ENCODE data around the gene HABP2. TPM values are rescaled to one million over a fixed set of nuclear protein-coding genes. Genes with fewer than 3 reads are reported as not detected.

HABP2 gene
- total RNA-seq, 1 experiment from 2014 or later, result 0.09 TPM

DNA sequence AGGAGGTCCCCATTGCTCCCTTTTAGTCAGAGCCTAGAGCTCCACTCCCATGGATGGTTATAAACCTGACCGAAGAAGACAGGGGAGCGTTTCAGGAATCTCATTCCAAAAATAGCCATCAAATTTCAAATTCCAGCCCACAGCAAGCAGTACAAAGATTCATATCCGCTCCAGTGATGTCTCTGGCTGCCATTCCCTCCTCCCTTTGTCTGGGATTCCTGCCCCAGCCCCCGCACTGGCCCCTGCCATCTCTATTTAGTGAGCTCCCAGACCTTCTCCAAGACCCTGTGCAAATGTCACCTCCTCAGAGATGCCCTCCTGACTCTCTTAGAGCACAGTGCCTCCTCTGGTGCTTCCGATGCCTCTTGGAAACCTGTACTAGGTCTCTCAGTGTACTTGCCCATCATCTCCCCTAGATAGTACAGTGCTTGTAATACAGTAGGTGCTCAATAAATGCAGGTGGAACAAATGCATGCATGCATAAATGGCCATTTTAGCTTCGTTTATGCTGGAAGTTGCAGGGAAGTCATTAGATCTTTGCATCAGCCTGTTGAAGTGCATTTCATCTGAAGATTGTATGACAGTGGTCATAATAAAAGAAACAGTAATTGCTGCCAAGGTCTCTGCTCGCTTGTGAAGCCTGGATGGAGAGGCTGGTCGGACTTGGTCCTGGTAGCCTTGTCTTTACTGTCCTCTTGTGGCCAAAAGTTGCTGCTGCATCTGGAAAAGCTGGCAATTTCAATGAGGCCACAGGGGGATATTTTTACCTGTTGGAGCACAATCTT lies 32.0 kb upstream of the HABP2 start:
- TF ChIP-seq, protein P1, sequence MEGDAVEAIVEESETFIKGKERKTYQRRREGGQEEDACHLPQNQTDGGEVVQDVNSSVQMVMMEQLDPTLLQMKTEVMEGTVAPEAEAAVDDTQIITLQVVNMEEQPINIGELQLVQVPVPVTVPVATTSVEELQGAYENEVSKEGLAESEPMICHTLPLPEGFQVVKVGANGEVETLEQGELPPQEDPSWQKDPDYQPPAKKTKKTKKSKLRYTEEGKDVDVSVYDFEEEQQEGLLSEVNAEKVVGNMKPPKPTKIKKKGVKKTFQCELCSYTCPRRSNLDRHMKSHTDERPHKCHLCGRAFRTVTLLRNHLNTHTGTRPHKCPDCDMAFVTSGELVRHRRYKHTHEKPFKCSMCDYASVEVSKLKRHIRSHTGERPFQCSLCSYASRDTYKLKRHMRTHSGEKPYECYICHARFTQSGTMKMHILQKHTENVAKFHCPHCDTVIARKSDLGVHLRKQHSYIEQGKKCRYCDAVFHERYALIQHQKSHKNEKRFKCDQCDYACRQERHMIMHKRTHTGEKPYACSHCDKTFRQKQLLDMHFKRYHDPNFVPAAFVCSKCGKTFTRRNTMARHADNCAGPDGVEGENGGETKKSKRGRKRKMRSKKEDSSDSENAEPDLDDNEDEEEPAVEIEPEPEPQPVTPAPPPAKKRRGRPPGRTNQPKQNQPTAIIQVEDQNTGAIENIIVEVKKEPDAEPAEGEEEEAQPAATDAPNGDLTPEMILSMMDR (IDR thresholded peaks at IDR 0.05), result peak; percentile 79
- TF ChIP-seq JAZF1 (CRISPR knock-in tag; IDR thresholded peaks at IDR 0.05), result no peak
- H3K9me3 Mint-ChIP-seq, result peaks cover 3% of the 10 kb centered on the region
- POLR2A ChIA-PET, result no interaction called here
- H3K4me1 Mint-ChIP-seq, result peaks cover 7% of the 10 kb centered on the region; the same call in 1 of the 2 replicates
- ATAC-seq (peak; percentile 68), DNase-seq (ENCODE audit: low spot score) (peak; percentile 72)
- CTCF ChIA-PET, result interaction anchor here (0.6 to 2.5 kb wide), 11 partner anchors 10 to 961 kb away, joined by 3 to 18 read pairs (median 4); no protein-coding TSS in a partner anchor
- H3K27ac Mint-ChIP-seq, result no peak overlapping the region
- no peaks in the 10 kb centered on the region; the same call in 1 of the 2 replicates for H3K27me3 Mint-ChIP-seq (ENCODE audit: low read depth)
- no peak overlapping the region for H3K4me3 Mint-ChIP-seq
- no peaks in the 10 kb centered on the region for H3K36me3 Mint-ChIP-seq

DNA sequence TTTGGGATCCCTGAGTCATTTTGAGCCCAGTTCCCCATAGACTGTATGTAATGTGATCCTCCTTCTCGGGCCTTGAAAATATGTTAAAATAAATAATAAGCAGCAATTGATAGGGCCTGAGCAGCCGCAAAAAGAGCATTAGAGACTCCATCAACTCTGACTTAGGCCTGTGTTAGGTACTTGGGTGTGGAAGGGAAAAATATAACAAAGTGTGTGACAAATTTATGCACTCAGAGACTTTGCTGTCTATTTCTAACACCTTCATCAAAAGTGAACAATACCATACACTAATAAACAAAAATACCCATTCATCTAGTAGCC lies 31.4 kb upstream of the HABP2 start:
- no peak for DNase-seq (ENCODE audit: low spot score)
- H3K4me1 Mint-ChIP-seq, result peaks cover 7% of the 10 kb centered on the region; the same call in 1 of the 2 replicates
- no peak overlapping the region for H3K27ac Mint-ChIP-seq
- no peak overlapping the region for H3K4me3 Mint-ChIP-seq
- TF ChIP-seq ELF4 (CRISPR knock-in tag; IDR thresholded peaks at IDR 0.05; ENCODE audit: low read depth) (no peak), CDX4 (CRISPR knock-in tag; IDR thresholded peaks at IDR 0.05; ENCODE audit: borderline replicate concordance) (no peak), TEAD4 (CRISPR knock-in tag; IDR thresholded peaks at IDR 0.05) (no peak), ZNF263 (CRISPR knock-in tag; IDR thresholded peaks at IDR 0.05; ENCODE audit: low read depth) (no peak), SP1 (CRISPR knock-in tag; conservative IDR thresholded peaks at IDR 0.05) (no peak), NR2C2 (CRISPR knock-in tag; IDR thresholded peaks at IDR 0.05) (no peak), MYBL2 (CRISPR knock-in tag; IDR thresholded peaks at IDR 0.05) (no peak), ZNF317 (CRISPR knock-in tag; IDR thresholded peaks at IDR 0.05; ENCODE audit: borderline replicate concordance, low read depth) (no peak)
- TF ChIP-seq, protein P2, sequence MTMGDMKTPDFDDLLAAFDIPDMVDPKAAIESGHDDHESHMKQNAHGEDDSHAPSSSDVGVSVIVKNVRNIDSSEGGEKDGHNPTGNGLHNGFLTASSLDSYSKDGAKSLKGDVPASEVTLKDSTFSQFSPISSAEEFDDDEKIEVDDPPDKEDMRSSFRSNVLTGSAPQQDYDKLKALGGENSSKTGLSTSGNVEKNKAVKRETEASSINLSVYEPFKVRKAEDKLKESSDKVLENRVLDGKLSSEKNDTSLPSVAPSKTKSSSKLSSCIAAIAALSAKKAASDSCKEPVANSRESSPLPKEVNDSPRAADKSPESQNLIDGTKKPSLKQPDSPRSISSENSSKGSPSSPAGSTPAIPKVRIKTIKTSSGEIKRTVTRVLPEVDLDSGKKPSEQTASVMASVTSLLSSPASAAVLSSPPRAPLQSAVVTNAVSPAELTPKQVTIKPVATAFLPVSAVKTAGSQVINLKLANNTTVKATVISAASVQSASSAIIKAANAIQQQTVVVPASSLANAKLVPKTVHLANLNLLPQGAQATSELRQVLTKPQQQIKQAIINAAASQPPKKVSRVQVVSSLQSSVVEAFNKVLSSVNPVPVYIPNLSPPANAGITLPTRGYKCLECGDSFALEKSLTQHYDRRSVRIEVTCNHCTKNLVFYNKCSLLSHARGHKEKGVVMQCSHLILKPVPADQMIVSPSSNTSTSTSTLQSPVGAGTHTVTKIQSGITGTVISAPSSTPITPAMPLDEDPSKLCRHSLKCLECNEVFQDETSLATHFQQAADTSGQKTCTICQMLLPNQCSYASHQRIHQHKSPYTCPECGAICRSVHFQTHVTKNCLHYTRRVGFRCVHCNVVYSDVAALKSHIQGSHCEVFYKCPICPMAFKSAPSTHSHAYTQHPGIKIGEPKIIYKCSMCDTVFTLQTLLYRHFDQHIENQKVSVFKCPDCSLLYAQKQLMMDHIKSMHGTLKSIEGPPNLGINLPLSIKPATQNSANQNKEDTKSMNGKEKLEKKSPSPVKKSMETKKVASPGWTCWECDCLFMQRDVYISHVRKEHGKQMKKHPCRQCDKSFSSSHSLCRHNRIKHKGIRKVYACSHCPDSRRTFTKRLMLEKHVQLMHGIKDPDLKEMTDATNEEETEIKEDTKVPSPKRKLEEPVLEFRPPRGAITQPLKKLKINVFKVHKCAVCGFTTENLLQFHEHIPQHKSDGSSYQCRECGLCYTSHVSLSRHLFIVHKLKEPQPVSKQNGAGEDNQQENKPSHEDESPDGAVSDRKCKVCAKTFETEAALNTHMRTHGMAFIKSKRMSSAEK (CRISPR knock-in tag; IDR thresholded peaks at IDR 0.05; ENCODE audit: borderline replicate concordance), result no peak
- TF ChIP-seq, protein P3, sequence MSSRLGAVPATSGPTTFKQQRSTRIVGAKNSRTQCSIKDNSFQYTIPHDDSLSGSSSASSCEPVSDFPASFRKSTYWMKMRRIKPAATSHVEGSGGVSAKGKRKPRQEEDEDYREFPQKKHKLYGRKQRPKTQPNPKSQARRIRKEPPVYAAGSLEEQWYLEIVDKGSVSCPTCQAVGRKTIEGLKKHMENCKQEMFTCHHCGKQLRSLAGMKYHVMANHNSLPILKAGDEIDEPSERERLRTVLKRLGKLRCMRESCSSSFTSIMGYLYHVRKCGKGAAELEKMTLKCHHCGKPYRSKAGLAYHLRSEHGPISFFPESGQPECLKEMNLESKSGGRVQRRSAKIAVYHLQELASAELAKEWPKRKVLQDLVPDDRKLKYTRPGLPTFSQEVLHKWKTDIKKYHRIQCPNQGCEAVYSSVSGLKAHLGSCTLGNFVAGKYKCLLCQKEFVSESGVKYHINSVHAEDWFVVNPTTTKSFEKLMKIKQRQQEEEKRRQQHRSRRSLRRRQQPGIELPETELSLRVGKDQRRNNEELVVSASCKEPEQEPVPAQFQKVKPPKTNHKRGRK (CRISPR knock-in tag; IDR thresholded peaks at IDR 0.05; ENCODE audit: borderline replicate concordance), result no peak
- H3K27me3 Mint-ChIP-seq (ENCODE audit: low read depth), result peaks cover 2% of the 10 kb centered on the region
- H3K9me3 Mint-ChIP-seq, result peaks cover 3% of the 10 kb centered on the region
- ChIA-PET POLR2A (no interaction called here), CTCF (interaction anchor here (0.9 to 2.5 kb wide), 9 partner anchors 9 to 320 kb away, joined by 3 to 18 read pairs (median 4); no protein-coding TSS in a partner anchor)
- H3K36me3 Mint-ChIP-seq, result no peaks in the 10 kb centered on the region
- ATAC-seq, result no peak

GRCh38 chr10:113522460-113522859 lies 30.4 kb upstream of the HABP2 start:
- POLR2A ChIA-PET, result no interaction called here
- Mint-ChIP-seq H3K27me3 (ENCODE audit: low read depth) (peaks cover 6% of the 10 kb centered on the region), H3K4me1 (peaks cover 7% of the 10 kb centered on the region; the same call in 1 of the 2 replicates), H3K9me3 (peaks cover 3% of the 10 kb centered on the region), H3K36me3 (no peaks in the 10 kb centered on the region), H3K4me3 (no peak overlapping the region), H3K27ac (no peak overlapping the region)
- no peak for DNase-seq (ENCODE audit: low spot score)
- no peak for ATAC-seq
- CTCF ChIA-PET, result interaction anchor here (1.0 kb wide), 1 partner anchor 306 kb away, joined by 3 read pairs; no protein-coding TSS in a partner anchor
- no peak for TF ChIP-seq ZNF232 (CRISPR knock-in tag; IDR thresholded peaks at IDR 0.05)
- no peak for TF ChIP-seq NFYB (CRISPR knock-in tag; conservative IDR thresholded peaks at IDR 0.05; ENCODE audit: low read depth)
- TF ChIP-seq, protein P4, sequence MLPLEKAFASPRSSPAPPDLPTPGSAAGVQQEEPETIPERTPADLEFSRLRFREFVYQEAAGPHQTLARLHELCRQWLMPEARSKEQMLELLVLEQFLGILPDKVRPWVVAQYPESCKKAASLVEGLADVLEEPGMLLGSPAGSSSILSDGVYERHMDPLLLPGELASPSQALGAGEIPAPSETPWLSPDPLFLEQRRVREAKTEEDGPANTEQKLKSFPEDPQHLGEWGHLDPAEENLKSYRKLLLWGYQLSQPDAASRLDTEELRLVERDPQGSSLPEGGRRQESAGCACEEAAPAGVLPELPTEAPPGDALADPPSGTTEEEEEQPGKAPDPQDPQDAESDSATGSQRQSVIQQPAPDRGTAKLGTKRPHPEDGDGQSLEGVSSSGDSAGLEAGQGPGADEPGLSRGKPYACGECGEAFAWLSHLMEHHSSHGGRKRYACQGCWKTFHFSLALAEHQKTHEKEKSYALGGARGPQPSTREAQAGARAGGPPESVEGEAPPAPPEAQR (CRISPR knock-in tag; IDR thresholded peaks at IDR 0.05), result no peak
- no peak for TF ChIP-seq SMAD3 (CRISPR knock-in tag; IDR thresholded peaks at IDR 0.05; ENCODE audit: borderline replicate concordance)
- no peak for TF ChIP-seq IRF1 (CRISPR knock-in tag; IDR thresholded peaks at IDR 0.05)
- TF ChIP-seq ESRRA (CRISPR knock-in tag; IDR thresholded peaks at IDR 0.05; ENCODE audit: borderline replicate concordance), result no peak
- no peak for TF ChIP-seq FOXP1 (CRISPR knock-in tag; IDR thresholded peaks at IDR 0.05; ENCODE audit: borderline replicate concordance)
- TF ChIP-seq TEAD4 (CRISPR knock-in tag; IDR thresholded peaks at IDR 0.05), result no peak
- TF ChIP-seq GTF2I (CRISPR knock-in tag; conservative IDR thresholded peaks at IDR 0.05), result no peak

Data from WTC11 (cell line).